Measurements from ENCODE around the gene NKX6-2.

DNA sequence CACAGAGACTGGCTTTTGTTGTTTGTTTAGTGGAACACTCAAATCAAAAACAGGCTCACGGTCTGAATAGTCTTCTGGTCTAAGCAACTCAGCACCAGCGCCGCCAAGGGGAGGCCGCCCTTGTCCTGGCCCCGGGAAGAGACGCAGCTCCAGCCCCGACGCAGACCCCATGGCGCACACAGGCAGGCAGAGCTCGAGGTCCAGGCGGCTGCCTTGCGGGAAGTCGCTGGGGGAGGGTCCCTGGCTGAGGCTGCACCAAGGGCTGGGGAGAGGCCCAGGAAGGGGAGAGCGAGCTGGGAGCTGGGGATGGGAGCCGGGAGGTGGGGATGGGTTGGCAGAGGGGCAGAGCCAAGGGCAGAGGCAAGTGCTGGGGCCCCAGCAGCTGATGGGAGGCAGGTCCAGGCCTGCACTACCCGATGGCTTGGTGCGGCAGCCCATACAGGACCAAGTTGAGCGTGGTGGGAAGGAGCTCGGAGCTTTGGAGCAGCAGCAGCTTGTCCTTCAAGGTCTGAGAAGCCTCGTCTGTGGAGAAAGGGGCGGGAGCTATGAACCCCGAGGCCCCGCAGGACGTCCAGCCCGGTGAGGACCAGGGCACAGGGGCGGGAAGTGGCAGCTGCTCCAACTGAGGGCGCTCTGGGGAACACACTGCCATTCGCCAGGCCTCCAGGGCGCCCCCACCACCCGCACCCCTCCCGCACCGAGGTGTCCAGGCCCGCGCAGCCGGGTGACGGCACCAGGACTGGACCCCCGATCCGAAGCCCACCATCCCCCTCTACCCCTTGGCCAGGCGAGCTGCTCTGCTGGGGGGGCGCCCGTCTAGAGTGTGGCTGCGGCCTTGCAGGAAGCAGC is 22.7 kb upstream of the NKX6-2 start:
- TF ChIP-seq CTCF (IDR thresholded peaks at IDR 0.05) (no peak), POLR2A (IDR thresholded peaks at IDR 0.05) (no peak)

Data from uterus (tissue), 2 donors.